GM12873 (cell line): ENCODE measurements around the gene MACROD2.

ENCODE experiments used
- TF ChIP-seq, protein P1 (sequence below): IDR thresholded peaks from 2 replicates; pipeline ENCODE4 v1.5.1; 2012; ENCODE audit warnings: low read depth, mild to moderate bottlenecking, moderate library complexity, low read length, control low read depth; ENCODE audit not compliant: insufficient read depth; ENCODE audit errors: missing control alignments

The MACROD2 gene

DNA sequence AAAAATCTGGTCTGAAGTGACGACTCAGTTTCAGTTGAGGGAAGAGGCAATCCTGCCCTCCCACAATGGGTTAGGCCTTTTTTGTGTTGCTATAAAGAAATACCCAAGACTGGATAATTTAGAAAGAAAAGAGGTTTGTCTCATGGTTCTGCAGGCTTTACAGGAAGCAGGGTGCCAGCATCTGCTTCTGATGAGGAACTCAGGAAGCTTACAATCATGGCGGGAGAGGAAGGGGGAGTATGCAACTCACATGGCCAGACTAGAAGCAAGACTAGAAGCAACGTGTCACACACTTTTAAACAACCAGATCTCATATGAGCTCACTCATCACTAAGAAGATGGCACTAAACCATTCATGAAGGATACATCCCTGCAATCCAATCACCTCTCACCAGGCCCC, 2048.6 kb downstream of the MACROD2 start:
- TF ChIP-seq, protein P1, sequence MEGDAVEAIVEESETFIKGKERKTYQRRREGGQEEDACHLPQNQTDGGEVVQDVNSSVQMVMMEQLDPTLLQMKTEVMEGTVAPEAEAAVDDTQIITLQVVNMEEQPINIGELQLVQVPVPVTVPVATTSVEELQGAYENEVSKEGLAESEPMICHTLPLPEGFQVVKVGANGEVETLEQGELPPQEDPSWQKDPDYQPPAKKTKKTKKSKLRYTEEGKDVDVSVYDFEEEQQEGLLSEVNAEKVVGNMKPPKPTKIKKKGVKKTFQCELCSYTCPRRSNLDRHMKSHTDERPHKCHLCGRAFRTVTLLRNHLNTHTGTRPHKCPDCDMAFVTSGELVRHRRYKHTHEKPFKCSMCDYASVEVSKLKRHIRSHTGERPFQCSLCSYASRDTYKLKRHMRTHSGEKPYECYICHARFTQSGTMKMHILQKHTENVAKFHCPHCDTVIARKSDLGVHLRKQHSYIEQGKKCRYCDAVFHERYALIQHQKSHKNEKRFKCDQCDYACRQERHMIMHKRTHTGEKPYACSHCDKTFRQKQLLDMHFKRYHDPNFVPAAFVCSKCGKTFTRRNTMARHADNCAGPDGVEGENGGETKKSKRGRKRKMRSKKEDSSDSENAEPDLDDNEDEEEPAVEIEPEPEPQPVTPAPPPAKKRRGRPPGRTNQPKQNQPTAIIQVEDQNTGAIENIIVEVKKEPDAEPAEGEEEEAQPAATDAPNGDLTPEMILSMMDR: no peak

GRCh38 chr20:16048876-16049275, 2053.6 kb downstream of the MACROD2 start:
- TF ChIP-seq, protein P1: no peak

GRCh38 chr20:16049529-16050093, 2054.3 kb downstream of the MACROD2 start:
- TF ChIP-seq, protein P1: no peak

DNA sequence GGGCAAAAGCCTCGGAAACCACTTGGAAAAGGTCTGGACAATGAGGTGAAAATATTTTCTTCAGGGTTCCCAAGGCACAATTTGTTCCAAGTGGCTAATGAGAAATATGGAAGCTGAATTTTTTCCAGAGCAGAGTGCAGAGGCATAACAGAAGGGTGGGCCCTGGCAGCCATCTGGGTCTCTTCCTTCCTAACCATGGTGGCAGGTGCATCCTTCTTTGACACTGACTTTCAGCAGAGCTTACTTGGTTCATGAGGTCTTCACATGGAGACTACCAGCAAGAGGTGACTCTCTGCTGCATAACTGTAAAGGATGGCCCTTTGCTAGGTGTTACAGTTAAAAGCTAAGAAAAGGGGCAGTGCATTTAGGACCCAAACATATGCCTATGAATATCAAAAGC, 2055.1 kb downstream of the MACROD2 start:
- TF ChIP-seq, protein P1: no peak

GRCh38 chr20:16051968-16052367, 2056.7 kb downstream of the MACROD2 start:
- TF ChIP-seq, protein P1: no peak

DNA sequence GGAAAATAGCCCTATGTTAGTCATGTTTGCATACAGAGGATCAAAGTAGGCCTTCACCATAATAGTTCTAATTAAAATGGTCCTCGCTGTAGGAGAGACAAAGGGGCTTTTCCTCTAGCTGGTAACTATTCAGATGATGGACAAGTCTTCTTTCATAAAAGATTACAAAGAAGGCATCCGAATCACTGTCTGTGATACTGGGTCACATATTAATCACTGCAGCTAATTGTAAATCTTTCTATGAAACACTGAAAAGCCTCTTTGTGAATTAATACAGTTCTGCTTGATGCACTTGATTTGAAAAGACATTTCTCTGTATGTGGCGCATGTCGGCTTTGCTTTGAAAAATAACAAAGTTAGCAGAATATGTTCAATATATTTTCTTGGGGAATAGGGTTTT, 2057.1 kb downstream of the MACROD2 start:
- TF ChIP-seq, protein P1: no peak

DNA sequence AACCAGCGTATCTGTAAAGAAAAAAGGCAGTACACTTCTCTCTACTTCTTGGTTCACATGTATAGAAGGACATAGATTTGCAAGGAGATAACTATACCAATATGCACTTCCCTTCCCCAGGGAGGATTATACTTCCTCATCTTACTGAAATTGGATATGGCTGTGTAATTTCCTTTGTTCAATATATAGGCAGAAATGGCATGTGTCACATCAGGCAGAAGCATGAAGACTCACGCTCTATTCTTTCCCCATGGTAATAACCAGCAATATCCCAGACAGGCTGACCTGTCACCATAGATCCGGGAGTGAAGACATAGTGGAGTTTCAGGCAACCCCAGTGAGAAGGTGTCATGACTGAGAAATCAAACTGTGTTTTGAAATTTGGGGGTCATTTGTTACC, 2059.7 kb downstream of the MACROD2 start:
- TF ChIP-seq, protein P1: no peak
